Keratinocyte (primary cell): Measurements from ENCODE around the gene CNKSR2.

ENCODE experiments used
- EZH2 ChIP-seq: IDR thresholded peaks from one replicate; pipeline ENCODE4 v1.6.1; 2012; ENCODE audit warnings: inconsistent platforms, mild to moderate bottlenecking, low read length, moderate library complexity
- TF ChIP-seq, protein P1 (sequence below), 3 experiments: IDR thresholded peaks in 1 of 3; conservative IDR thresholded peaks in 1 of 3; optimal IDR thresholded peaks in 1 of 3; 2 replicates in 2 of 3; 3 replicates in 1 of 3; pipeline versions ENCODE3 to v1.5.1; 2011; ENCODE audit warnings: low read length in 3 of 3, mild to moderate bottlenecking in 3 of 3, moderate library complexity in 2 of 3, control low read depth in 1 of 3, inconsistent platforms in 1 of 3; ENCODE audit not compliant: insufficient read depth in 2 of 3; ENCODE audit errors: extremely low read depth in 1 of 3

DNA sequence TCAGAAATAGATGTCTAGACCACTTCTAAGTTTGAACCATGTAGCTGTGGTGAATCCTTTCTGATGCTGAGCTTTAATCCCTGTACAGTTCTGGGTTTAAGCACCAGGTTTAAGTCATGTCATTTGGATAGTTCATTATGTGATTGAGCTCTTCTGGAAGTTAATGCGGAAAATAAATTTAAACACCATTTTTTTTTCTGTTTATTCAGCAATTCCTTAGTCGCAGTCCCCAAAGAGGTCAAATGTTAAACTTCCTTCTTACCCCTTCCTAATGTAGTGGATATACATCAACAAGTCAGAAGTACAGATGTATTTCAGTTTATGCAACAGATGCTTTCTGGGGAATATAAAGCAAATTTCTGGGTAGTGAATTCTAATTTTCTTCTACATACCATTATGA is 52.9 kb downstream of the CNKSR2 start:
- TF ChIP-seq EZH2 = no peak
- TF ChIP-seq, protein P1, sequence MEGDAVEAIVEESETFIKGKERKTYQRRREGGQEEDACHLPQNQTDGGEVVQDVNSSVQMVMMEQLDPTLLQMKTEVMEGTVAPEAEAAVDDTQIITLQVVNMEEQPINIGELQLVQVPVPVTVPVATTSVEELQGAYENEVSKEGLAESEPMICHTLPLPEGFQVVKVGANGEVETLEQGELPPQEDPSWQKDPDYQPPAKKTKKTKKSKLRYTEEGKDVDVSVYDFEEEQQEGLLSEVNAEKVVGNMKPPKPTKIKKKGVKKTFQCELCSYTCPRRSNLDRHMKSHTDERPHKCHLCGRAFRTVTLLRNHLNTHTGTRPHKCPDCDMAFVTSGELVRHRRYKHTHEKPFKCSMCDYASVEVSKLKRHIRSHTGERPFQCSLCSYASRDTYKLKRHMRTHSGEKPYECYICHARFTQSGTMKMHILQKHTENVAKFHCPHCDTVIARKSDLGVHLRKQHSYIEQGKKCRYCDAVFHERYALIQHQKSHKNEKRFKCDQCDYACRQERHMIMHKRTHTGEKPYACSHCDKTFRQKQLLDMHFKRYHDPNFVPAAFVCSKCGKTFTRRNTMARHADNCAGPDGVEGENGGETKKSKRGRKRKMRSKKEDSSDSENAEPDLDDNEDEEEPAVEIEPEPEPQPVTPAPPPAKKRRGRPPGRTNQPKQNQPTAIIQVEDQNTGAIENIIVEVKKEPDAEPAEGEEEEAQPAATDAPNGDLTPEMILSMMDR (optimal IDR thresholded peaks at IDR 0.05 in 1 of 3, IDR thresholded peaks at IDR 0.05 in 1 of 3, conservative IDR thresholded peaks at IDR 0.05 in 1 of 3; ENCODE audit: extremely low read depth in 1 of 3, insufficient read depth in 2 of 3, low read length in 3 of 3) = no peak
